GM12864 (cell line): ENCODE results near the gene ZNF827.

ENCODE experiments used
- DNase-seq: peaks from one replicate; pipeline ENCODE4 v3.0.0-alpha.2; 2011; ENCODE audit warnings: low read depth
- H3K4me3 ChIP-seq: 2 replicates; pipeline ENCODE4 v1.5.1; 2011; ENCODE audit warnings: mild to moderate bottlenecking, low read depth, low read length, control low read depth
- CTCF ChIP-seq: IDR thresholded peaks from 2 replicates; pipeline ENCODE4 v1.5.1; 2011; ENCODE audit warnings: low read depth, mild to moderate bottlenecking, moderate library complexity, low read length, control low read depth, inconsistent platforms; ENCODE audit errors: missing control alignments

The ZNF827 gene

GRCh38 chr4:145815027-145815612 lies 123.5 kb downstream of the ZNF827 start:
- no peak overlapping the region for H3K4me3 ChIP-seq
- TF ChIP-seq CTCF = no peak
- DNase-seq = no peak

DNA sequence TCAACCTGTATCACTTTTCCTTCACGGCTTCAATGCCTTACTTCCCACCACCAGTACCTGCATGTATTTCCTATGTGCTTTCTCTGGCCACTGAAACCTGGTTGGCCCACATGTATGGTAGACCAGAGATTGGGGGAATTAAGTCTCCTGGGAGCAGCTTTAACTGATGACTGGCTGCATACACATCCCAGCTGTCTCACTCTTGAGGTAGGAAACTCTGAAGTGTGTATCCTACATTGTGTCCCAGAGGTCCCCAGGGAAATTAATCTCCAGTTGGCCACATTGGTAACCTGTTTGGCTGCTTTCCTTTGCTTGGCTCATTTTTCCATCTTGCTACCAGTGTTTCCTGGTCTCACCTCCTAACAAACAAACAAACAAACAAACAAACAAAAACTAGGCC lies 124.4 kb downstream of the ZNF827 start:
- H3K4me3 ChIP-seq = no peak overlapping the region
- TF ChIP-seq CTCF = no peak
- no peak for DNase-seq

- H3K4me3 ChIP-seq = no peak overlapping the region
- DNase-seq = no peak
- no peak for TF ChIP-seq CTCF
Observed at GRCh38 chr4:145812919-145813318, 125.7 kb downstream of the ZNF827 start.

- no peak for TF ChIP-seq CTCF
- no peak overlapping the region for H3K4me3 ChIP-seq
- no peak for DNase-seq
Observed at GRCh38 chr4:145808848-145809512, 129.6 kb downstream of the ZNF827 start.

- peak; percentile 74 for DNase-seq
- TF ChIP-seq CTCF = no peak
- no peak overlapping the region; the same call in 1 of the 2 replicates for H3K4me3 ChIP-seq
Observed at GRCh38 chr4:145808021-145808650, 130.5 kb downstream of the ZNF827 start.

DNA sequence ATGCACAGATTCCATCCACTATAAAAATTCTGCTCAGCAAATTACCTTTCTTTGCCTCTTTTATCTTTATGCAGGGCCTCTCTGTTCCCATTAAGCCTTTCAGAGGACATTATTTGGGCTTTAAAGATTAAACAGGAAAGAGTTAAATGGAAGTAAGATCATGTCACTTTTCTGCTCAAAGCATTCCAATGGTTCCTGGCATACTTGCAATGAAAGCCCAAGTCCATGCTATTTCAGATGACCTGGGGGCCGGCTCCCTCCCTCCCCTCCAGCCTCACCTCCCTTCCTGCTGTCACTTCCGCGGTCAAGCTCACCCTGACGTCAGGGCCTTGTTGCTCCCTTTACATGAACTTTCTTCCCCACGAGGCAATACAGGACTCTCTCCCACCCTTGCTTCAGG lies 133.1 kb downstream of the ZNF827 start:
- DNase-seq = no peak
- TF ChIP-seq CTCF = no peak

More for the DNA sequence above, 133.1 kb downstream of the ZNF827 start:
- no peak overlapping the region for H3K4me3 ChIP-seq
